ENCODE data around the gene GPR31. TPM values are rescaled to one million over a fixed set of nuclear protein-coding genes. Genes with fewer than 3 reads are reported as not detected.

The GPR31 gene
- total RNA-seq, 4 donors from 2014 or later = not detected

DNA sequence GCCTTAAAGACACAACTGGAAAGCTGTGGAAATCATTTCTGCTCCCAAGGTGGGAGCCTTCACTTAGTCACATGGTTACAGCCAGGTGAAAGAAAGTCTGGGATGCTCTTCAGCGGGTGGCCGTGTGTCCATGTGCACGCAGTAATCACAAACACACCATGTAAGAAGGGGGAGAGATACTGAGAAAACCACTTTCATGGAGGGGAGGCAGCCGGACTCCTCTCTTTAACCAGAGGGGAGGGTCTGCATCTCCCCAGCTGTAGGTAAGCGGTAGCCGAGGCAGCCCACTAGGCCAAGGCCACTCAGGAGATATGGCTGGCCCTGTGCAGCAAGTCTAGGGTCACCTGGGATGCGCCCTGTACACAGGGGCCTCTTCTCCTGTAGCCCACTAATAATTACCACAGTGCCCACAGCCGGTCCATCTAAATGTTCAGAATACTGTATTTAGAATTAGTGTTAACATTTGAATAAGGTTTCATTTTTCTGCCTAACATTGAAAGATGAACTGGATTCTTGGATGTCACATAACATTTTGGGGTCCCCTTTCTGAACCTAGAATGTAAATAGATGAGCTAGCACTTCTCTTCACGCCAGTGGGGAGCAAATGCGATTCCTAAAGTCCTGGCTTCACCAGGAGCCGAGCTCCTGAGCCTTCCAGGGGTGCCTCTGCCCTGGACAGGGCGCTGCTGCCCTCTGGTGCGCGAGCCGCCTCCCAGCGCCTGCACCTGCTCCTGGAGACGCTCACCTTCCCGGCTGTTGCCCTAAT, 15.9 kb downstream of the GPR31 start:
- Histone ChIP-seq H3K27ac (no peak overlapping the region), H3K36me3 (no peaks in the 10 kb centered on the region), H3K4me3 (no peak overlapping the region), H3K9me3 (no peaks in the 10 kb centered on the region), H3K4me1 (no peaks in the 10 kb centered on the region), H3K27me3 (peaks cover 22% of the 10 kb centered on the region)
- no peak for TF ChIP-seq EP300 (IDR thresholded peaks at IDR 0.05)
- TF ChIP-seq, protein P1, sequence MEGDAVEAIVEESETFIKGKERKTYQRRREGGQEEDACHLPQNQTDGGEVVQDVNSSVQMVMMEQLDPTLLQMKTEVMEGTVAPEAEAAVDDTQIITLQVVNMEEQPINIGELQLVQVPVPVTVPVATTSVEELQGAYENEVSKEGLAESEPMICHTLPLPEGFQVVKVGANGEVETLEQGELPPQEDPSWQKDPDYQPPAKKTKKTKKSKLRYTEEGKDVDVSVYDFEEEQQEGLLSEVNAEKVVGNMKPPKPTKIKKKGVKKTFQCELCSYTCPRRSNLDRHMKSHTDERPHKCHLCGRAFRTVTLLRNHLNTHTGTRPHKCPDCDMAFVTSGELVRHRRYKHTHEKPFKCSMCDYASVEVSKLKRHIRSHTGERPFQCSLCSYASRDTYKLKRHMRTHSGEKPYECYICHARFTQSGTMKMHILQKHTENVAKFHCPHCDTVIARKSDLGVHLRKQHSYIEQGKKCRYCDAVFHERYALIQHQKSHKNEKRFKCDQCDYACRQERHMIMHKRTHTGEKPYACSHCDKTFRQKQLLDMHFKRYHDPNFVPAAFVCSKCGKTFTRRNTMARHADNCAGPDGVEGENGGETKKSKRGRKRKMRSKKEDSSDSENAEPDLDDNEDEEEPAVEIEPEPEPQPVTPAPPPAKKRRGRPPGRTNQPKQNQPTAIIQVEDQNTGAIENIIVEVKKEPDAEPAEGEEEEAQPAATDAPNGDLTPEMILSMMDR (IDR thresholded peaks at IDR 0.05) = peak in 3 of 4 experiments; percentile 48 to 89 (median 74)
- TF ChIP-seq POLR2AphosphoS5 (IDR thresholded peaks at IDR 0.05) = no peak
- TF ChIP-seq POLR2A (IDR thresholded peaks at IDR 0.05) = no peak
- WGBS, 2 donors (ENCODE audit: low coverage in 1 of 2) = 31 to 61% methylated on average over 12 to 13 of the region's 18 CpGs
- peak; percentile 71 for ATAC-seq

DNA sequence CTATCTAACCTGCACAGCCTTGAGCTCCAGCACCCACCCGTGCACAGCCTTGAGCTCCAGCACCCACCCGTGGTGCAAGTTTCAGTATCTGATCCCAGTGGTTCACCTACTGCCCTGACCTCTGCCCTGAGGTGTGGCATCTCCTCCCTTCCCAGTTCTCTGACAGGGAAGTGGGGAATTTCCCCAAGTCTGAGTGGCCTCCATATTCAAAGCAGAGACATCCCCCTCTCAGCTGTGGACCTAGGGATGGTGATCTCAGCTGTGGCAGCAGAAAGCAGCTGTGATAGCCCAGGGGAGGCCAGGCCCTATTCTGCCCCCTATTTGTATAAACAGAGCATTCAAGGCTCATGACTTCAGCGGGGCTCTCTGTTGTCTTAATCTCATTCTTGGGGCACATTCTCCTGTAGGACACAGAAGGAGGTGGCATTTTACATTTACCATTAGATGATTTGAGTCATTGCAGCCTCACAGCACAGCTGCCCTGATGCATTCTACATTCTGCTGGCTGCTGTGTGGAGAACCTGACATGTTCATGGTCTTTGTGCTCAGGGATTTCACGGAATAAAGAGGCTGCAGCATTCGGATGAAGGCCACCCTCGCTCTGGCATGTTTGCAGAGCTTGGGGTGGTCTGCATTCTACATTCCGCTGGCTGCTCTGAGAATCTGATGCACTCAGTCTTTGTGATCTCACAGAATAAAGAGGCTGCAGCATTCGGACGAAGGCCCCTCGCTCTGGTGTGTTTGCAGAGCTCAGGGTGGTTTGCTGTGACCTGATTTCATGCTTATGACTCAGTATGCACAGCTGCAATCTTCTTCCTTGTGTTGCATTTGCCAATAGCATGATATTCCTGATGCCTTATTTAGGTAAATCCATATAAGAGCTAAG, 16.9 kb downstream of the GPR31 start:
- no peak for ATAC-seq
- Histone ChIP-seq H3K9me3 (no peaks in the 10 kb centered on the region), H3K27ac (no peak overlapping the region), H3K27me3 (peaks cover 22% of the 10 kb centered on the region), H3K4me3 (no peak overlapping the region), H3K4me1 (no peaks in the 10 kb centered on the region), H3K36me3 (no peaks in the 10 kb centered on the region)
- TF ChIP-seq POLR2A (IDR thresholded peaks at IDR 0.05) (no peak), POLR2AphosphoS5 (IDR thresholded peaks at IDR 0.05) (no peak), EP300 (IDR thresholded peaks at IDR 0.05) (no peak)
- TF ChIP-seq, protein P1 (IDR thresholded peaks at IDR 0.05) = no peak
- 57 to 61% methylated on average over 6 to 9 of the region's 10 CpGs for WGBS, 2 donors (ENCODE audit: low coverage in 1 of 2)

DNA sequence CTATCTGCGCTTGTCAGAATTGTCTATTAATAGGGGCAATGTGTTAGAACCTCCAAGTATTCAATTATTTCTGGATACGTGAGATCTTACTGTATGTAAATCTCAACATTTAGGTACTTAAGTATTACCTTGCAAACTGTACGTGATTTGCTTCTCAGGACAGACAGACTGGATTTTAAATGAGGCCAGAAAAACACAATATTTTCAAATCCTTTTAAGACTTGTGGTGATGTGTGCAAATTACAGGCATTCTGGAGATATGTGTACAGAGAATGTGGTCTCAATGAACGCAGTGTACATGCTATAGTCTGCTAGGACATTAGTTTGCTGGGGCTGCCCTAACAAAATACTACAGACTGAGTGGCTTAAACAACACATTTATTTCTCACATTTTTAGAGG, 18.0 kb downstream of the GPR31 start:
- ATAC-seq = no peak
- H3K27me3 ChIP-seq = peaks cover 14% of the 10 kb centered on the region
- 90 to 96% methylated on average over 3 to 4 of the region's 4 CpGs for WGBS, 2 donors (ENCODE audit: low coverage in 1 of 2)
- no peaks in the 10 kb centered on the region for H3K36me3 ChIP-seq
- H3K27ac ChIP-seq = no peak overlapping the region
- no peak for TF ChIP-seq EP300 (IDR thresholded peaks at IDR 0.05)
- TF ChIP-seq, protein P1 (IDR thresholded peaks at IDR 0.05) = no peak
- no peak for TF ChIP-seq POLR2A (IDR thresholded peaks at IDR 0.05)
- TF ChIP-seq POLR2AphosphoS5 (IDR thresholded peaks at IDR 0.05) = no peak
- H3K4me1 ChIP-seq = no peaks in the 10 kb centered on the region
- H3K4me3 ChIP-seq = no peak overlapping the region
- H3K9me3 ChIP-seq = no peaks in the 10 kb centered on the region

DNA sequence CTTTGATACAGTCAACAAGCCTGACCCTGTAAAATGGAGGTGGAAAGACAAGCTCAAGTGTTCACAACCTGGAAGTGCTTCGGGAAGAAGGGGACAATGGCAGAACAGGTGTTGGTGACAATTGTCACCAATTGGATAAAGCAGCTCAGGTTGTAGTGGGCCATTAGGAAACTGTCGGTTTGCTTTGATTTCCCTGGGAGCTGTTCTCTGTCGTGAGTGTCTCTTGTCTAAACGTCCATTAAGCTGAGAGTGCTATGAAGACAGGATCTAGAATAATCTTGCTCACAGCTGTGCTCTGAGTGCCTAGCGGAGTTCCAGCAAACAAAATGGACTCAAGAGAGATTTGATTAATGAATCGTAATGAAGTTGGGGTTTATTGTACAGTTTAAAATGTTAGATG, 19.9 kb downstream of the GPR31 start:
- H3K4me3 ChIP-seq = no peak overlapping the region
- H3K27ac ChIP-seq = no peak overlapping the region
- TF ChIP-seq EP300 (IDR thresholded peaks at IDR 0.05) (no peak), POLR2AphosphoS5 (IDR thresholded peaks at IDR 0.05) (no peak), POLR2A (IDR thresholded peaks at IDR 0.05) (no peak)
- TF ChIP-seq, protein P1 (IDR thresholded peaks at IDR 0.05) = no peak
- no peak for ATAC-seq
- no peaks in the 10 kb centered on the region for H3K9me3 ChIP-seq
- peaks cover 4% of the 10 kb centered on the region for H3K27me3 ChIP-seq
- WGBS, 2 donors (ENCODE audit: low coverage in 1 of 2) = 53 to 100% methylated on average over 3 to 6 of the region's 6 CpGs
- no peaks in the 10 kb centered on the region for H3K36me3 ChIP-seq
- H3K4me1 ChIP-seq = no peaks in the 10 kb centered on the region
